GM18505 (cell line): ENCODE data around the gene EXD1.
"Not testable (repeated sequence)": the region's sequence is repeated elsewhere in the genome, so short reads cannot be mapped to it uniquely, and the experiment has no call there.

ENCODE experiments used
- ATAC-seq: cut with Tn5 transposase; IDR thresholded peaks from one replicate; pipeline ENCODE4 v1.9.1; 2021; ENCODE audit not compliant: unreplicated experiment
- POLR2A ChIP-seq: IDR thresholded peaks from 4 replicates; pipeline ENCODE4 v1.6.1; 2011; ENCODE audit warnings: borderline replicate concordance; ENCODE audit not compliant: insufficient read depth, insufficient read length; ENCODE audit errors: extremely low read depth

Gene EXD1

GRCh38 chr15:41241221-41241964, 10.8 kb upstream of the EXD1 start:
- TF ChIP-seq POLR2A = no peak
- ATAC-seq = no peak

- ATAC-seq = no peak
Measured at GRCh38 chr15:41238100-41238499, 7.5 kb upstream of the EXD1 start.

GRCh38 chr15:41235929-41236328, 5.4 kb upstream of the EXD1 start:
- no peak for ATAC-seq
- no peak for TF ChIP-seq POLR2A

More at GRCh38 chr15:41238100-41238499, 7.5 kb upstream of the EXD1 start:
- TF ChIP-seq POLR2A = no peak

GRCh38 chr15:41235228-41235627, 4.7 kb upstream of the EXD1 start:
- ATAC-seq = not testable (repeated sequence)

GRCh38 chr15:41233367-41233771, 2.8 kb upstream of the EXD1 start:
- TF ChIP-seq POLR2A = no peak
- ATAC-seq = no peak

GRCh38 chr15:41231422-41232226, 1.1 kb upstream of the EXD1 start:
- peak; percentile 37 for ATAC-seq
- no peak for TF ChIP-seq POLR2A

GRCh38 chr15:41230345-41230649, 260 bp downstream of the EXD1 start:
- ATAC-seq = no peak
- TF ChIP-seq POLR2A = no peak

- no peak for ATAC-seq
- no peak for TF ChIP-seq POLR2A
Measured at GRCh38 chr15:41219381-41219780, 11.2 kb downstream of the EXD1 start.

GRCh38 chr15:41218851-41219250, 11.7 kb downstream of the EXD1 start:
- no peak for ATAC-seq
- no peak for TF ChIP-seq POLR2A

GRCh38 chr15:41215708-41216107, 14.8 kb downstream of the EXD1 start:
- ATAC-seq = no peak
- no peak for TF ChIP-seq POLR2A

- ATAC-seq = no peak
- TF ChIP-seq POLR2A = no peak
Measured at GRCh38 chr15:41207687-41208448, 22.7 kb downstream of the EXD1 start.

- no peak for TF ChIP-seq POLR2A
- ATAC-seq = no peak
Measured at GRCh38 chr15:41205315-41205714, 25.2 kb downstream of the EXD1 start.

GRCh38 chr15:41203395-41203794, 27.2 kb downstream of the EXD1 start:
- no peak for TF ChIP-seq POLR2A
- no peak for ATAC-seq
